Left ventricle myocardium inferior (tissue), 1 donor: ENCODE data around the gene TIAM1. TPM values are rescaled to one million over a fixed set of nuclear protein-coding genes. Genes with fewer than 3 reads are reported as not detected.

Experiments used
- DNase-seq: peaks from one replicate; pipeline ENCODE4 v3.0.0-alpha.2; 2020
- H3K27ac ChIP-seq: fragments of 200-600 bp; replicated peaks from 2 replicates; pipeline ENCODE4 v1.8.0; 2021
- H3K27me3 ChIP-seq: fragments of 200-600 bp; 2 replicates; pipeline ENCODE4 v1.8.0; 2021; ENCODE audit warnings: low read depth
- H3K36me3 ChIP-seq: fragments of 200-600 bp; 2 replicates; pipeline ENCODE4 v1.8.0; 2021
- H3K4me1 ChIP-seq: fragments of 200-600 bp; 2 replicates; pipeline ENCODE4 v1.8.0; 2021
- H3K4me3 ChIP-seq: fragments of 200-600 bp; 2 replicates; pipeline ENCODE4 v1.8.0; 2021; ENCODE audit warnings: mild to moderate bottlenecking, moderate library complexity
- H3K9me3 ChIP-seq: fragments of 200-600 bp; replicated peaks from 2 replicates; pipeline ENCODE4 v1.8.0; 2021
- intact Hi-C: fragments of 100-400 bp; cut with micrococcal nuclease; formaldehyde crosslinking; loops from one replicate; pipeline ENCODE4 v1.11.0; 2022
- total RNA-seq: library from RNA; stranded (reverse); fragmentation: NEBNext Ultra II Directional; extraction: Animal tissue kit (Norgen Biotek cat#: 25700); gene quantifications from one replicate; pipeline ENCODE4 v1.2.1, GENCODE V29; 2021
- TF ChIP-seq, protein P1 (sequence below): fragments of 200-600 bp; IDR thresholded peaks from 2 replicates; pipeline ENCODE4 v1.8.0; 2021; ENCODE audit warnings: antibody characterized with exemption, mild to moderate bottlenecking, borderline replicate concordance
- donor health status: DM: no; HTN: yes; CAD: no; lungs with severe emphysema.

The TIAM1 gene
- total RNA-seq, 1 donor from 2014 or later: 1.8 TPM

DNA sequence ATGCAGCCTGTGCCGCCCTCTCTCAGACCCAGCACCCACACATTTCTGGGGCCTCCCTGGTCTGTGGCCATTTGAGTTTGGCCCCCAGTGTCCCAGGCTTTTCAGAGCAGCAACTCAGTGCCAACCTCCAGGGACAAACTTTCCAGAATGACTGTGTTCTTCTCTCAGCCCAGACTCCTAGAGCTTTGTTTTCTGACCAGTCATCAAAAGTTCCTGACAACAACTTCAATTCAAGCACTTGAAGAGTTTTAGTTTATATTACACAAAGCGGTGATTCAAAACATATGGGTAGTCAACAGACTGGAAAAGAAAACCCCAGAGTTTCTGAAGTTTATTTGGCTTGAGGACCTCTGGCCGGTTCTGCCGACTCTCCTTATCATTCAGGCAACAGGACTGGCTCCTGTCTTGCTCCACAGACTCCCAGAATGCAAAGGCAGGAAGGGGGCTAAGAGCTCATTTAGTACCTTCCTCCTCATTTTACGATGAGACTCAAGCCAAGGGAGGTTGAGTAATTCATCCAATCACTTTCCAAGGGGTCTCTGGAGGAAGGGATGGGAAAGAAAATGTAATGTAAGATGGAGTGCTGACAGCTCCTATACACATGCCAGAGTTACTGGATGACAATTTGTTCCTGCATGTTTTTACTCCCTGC is 27.0 kb upstream of the TIAM1 start:
- Histone ChIP-seq H3K9me3 (no peaks in the 10 kb centered on the region), H3K27ac (peak overlapping the region; percentile 77), H3K4me3 (no peak overlapping the region), H3K27me3 (peaks cover 10% of the 10 kb centered on the region), H3K4me1 (no peaks in the 10 kb centered on the region), H3K36me3 (no peaks in the 10 kb centered on the region)
- TF ChIP-seq, protein P1, sequence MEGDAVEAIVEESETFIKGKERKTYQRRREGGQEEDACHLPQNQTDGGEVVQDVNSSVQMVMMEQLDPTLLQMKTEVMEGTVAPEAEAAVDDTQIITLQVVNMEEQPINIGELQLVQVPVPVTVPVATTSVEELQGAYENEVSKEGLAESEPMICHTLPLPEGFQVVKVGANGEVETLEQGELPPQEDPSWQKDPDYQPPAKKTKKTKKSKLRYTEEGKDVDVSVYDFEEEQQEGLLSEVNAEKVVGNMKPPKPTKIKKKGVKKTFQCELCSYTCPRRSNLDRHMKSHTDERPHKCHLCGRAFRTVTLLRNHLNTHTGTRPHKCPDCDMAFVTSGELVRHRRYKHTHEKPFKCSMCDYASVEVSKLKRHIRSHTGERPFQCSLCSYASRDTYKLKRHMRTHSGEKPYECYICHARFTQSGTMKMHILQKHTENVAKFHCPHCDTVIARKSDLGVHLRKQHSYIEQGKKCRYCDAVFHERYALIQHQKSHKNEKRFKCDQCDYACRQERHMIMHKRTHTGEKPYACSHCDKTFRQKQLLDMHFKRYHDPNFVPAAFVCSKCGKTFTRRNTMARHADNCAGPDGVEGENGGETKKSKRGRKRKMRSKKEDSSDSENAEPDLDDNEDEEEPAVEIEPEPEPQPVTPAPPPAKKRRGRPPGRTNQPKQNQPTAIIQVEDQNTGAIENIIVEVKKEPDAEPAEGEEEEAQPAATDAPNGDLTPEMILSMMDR: no peak
- intact Hi-C loops: no loop called here
- DNase-seq: peak; percentile 36

DNA sequence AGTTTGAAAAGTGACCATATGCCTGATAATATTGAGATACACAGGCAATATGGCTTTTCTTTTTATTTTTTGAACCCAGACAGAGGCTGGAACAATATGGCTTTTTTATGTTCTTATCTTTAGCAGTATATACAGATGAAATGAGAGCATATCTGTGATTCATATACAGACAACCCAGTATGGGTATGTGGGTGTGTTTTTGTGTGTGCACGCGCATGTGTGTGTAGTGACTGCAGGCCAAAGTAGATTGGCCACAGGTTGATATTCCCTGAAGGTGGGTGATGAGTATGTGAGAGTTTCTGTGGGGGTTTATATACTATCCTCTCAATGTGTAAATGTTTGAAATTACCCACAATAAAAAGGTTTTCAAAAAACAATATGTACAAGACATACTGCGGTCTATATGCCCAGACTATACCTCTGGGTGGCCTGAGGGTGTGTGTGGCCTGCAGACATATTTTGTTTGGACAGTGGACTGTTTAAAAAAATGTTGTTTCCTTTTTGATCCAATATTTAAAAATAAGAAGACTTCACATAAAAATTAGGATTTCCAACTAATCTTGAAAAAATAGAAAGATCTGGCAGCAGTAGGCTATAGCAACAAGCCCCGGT is 26.3 kb upstream of the TIAM1 start:
- no peak for DNase-seq
- Histone ChIP-seq H3K27me3 (peaks cover 10% of the 10 kb centered on the region), H3K4me3 (no peak overlapping the region), H3K9me3 (no peaks in the 10 kb centered on the region), H3K4me1 (no peaks in the 10 kb centered on the region), H3K27ac (peak overlapping the region; percentile 77), H3K36me3 (no peaks in the 10 kb centered on the region)
- TF ChIP-seq, protein P1: no peak
- intact Hi-C loops: no loop called here

DNA sequence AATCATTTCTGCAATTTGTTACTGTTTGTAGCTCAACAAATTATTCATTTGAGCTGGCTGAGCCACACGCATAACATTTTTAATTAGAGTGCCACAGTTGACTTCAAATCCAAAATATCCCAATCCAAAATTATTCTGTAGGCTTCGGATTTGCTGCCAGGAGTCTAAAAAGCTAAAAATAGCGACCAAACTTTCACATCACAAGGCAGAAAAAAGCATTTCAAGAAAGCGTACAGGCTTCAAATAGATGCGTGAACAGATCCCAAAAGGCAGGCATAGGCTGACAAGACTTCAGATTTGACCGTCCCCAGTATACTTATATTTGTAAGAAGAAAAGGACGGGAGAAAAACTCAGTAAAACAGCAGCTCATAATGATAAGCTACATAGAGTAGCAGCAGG is 24.3 kb upstream of the TIAM1 start:
- intact Hi-C loops: no loop called here
- DNase-seq: no peak

DNA sequence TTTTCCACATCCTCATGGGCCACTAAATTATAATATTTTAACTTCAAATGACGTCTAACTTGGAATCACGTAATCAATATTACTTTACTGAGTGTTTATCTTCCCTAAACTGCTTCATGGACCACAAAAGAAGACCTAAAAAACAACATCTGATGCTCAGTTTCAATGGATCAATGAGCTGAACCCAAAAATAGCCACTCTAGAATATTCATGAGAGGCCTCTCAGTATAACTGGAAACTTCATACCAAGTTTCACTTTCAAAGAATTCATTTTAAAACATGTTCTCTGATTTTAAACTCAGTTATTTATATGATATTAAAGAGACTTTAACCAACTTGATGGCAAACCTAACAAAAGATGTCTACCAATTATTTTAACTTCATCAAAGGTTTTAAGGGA is 23.7 kb upstream of the TIAM1 start:
- no peak for DNase-seq
- peaks cover 10% of the 10 kb centered on the region for H3K27me3 ChIP-seq
- no peaks in the 10 kb centered on the region for H3K4me1 ChIP-seq
- H3K27ac ChIP-seq: no peak overlapping the region
- H3K36me3 ChIP-seq: no peaks in the 10 kb centered on the region
- TF ChIP-seq, protein P1: no peak
- no peak overlapping the region for H3K4me3 ChIP-seq
- intact Hi-C loops: no loop called here
- no peaks in the 10 kb centered on the region for H3K9me3 ChIP-seq

More for the DNA sequence above, 24.3 kb upstream of the TIAM1 start:
- H3K4me3 ChIP-seq: no peak overlapping the region
- H3K36me3 ChIP-seq: no peaks in the 10 kb centered on the region
- TF ChIP-seq, protein P1: no peak
- no peaks in the 10 kb centered on the region for H3K9me3 ChIP-seq
- H3K27ac ChIP-seq: no peak overlapping the region
- H3K4me1 ChIP-seq: no peaks in the 10 kb centered on the region
- H3K27me3 ChIP-seq: peaks cover 10% of the 10 kb centered on the region

DNA sequence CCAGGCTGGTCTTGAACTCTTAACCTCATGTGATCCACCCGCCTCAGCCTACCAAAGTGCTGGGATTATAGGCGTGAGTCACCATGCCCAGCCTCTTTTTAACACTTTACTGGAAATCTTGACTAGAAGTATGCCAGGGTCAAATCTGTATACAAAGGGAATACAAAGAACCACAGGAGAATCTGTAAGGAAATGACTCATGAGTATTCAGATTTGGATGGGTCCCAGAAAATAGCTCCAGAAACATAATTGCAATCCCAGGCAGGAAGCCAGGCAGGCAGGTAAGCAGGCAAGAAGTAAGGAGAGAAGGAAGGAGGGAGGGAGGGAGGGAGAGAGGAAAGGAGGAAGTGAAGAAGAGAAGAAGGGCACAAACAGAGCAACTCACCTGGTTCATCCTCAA is 22.8 kb upstream of the TIAM1 start:
- H3K4me1 ChIP-seq: no peaks in the 10 kb centered on the region
- H3K4me3 ChIP-seq: no peak overlapping the region
- no peaks in the 10 kb centered on the region for H3K36me3 ChIP-seq
- TF ChIP-seq, protein P1: no peak
- H3K9me3 ChIP-seq: no peaks in the 10 kb centered on the region
- DNase-seq: no peak
- H3K27me3 ChIP-seq: peaks cover 2% of the 10 kb centered on the region
- no peak overlapping the region for H3K27ac ChIP-seq
- intact Hi-C loops: no loop called here
